NOMO-1 (cell line): ENCODE data around the gene SLC26A9.

Experiments
- DNase-seq, 2 experiments: peaks; one replicate each; lab custom pipeline; 2025; ENCODE audit not compliant: unreplicated experiment in 2 of 2; lab: John Stamatoyannopoulos, UW

The SLC26A9 gene

GRCh38 chr1:205927676-205928075, 15.6 kb downstream of the SLC26A9 start:
- no peak for DNase-seq

- DNase-seq, result no peak
Measured at GRCh38 chr1:205927247-205927646, 16.0 kb downstream of the SLC26A9 start.

GRCh38 chr1:205926636-205927035, 16.6 kb downstream of the SLC26A9 start:
- DNase-seq, result no peak

- no peak for DNase-seq
Measured at GRCh38 chr1:205926213-205926612, 17.0 kb downstream of the SLC26A9 start.

- no peak for DNase-seq
Measured at GRCh38 chr1:205925736-205926135, 17.5 kb downstream of the SLC26A9 start.

- DNase-seq, result peak; percentile 51 to 79
Measured at GRCh38 chr1:205924460-205924790, 18.8 kb downstream of the SLC26A9 start.

GRCh38 chr1:205923651-205924459, 19.4 kb downstream of the SLC26A9 start:
- DNase-seq, result no peak

- no peak for DNase-seq
Measured at GRCh38 chr1:205922806-205923205, 20.4 kb downstream of the SLC26A9 start.

GRCh38 chr1:205922314-205922713, 20.9 kb downstream of the SLC26A9 start:
- no peak for DNase-seq

GRCh38 chr1:205921570-205921909, 21.7 kb downstream of the SLC26A9 start:
- DNase-seq, result no peak

GRCh38 chr1:205920861-205921569, 22.2 kb downstream of the SLC26A9 start:
- DNase-seq, result no peak

GRCh38 chr1:205920159-205920558, 23.1 kb downstream of the SLC26A9 start:
- DNase-seq, result no peak

GRCh38 chr1:205918955-205919746, 24.1 kb downstream of the SLC26A9 start:
- peak; percentile 65 to 71 for DNase-seq

GRCh38 chr1:205917466-205918238, 25.6 kb downstream of the SLC26A9 start:
- no peak for DNase-seq

GRCh38 chr1:205916541-205916940, 26.7 kb downstream of the SLC26A9 start:
- no peak for DNase-seq

GRCh38 chr1:205915354-205915990, 27.8 kb downstream of the SLC26A9 start:
- no peak for DNase-seq

- DNase-seq, result no peak
Measured at GRCh38 chr1:205914730-205915129, 28.5 kb downstream of the SLC26A9 start.

GRCh38 chr1:205914155-205914507, 29.1 kb downstream of the SLC26A9 start:
- DNase-seq, result no peak

GRCh38 chr1:205913451-205914154, 29.7 kb downstream of the SLC26A9 start:
- no peak for DNase-seq

- no peak for DNase-seq
Measured at GRCh38 chr1:205907794-205908193, 35.5 kb downstream of the SLC26A9 start.
